ENCODE data around the gene CCDC197. TPM values are rescaled to one million over a fixed set of nuclear protein-coding genes. Genes with fewer than 3 reads are reported as not detected.

Gene CCDC197
- total RNA-seq, 1 experiment from 2014 or later, result not detected

DNA sequence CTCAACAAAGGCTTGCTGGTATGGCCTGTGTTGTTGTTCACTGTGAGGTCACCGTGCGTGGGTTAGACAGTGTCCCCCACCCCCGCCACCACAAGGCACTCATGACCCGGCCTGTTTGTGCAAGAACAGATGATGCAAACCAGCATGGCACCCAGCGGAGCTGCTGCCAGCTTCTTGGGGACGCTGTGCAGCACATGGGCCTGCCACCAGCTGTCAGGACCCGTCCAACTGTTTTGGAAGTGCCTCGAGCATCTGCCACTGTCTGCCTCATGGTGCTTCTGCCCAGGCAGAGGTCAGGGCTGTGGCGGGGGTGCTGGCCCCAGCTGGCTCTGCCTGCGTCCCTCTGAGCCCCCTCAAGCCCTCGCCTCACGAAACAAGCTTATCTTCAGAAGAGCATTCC lies 22.3 kb upstream of the CCDC197 start:
- peaks cover 8% of the 10 kb centered on the region for H3K4me1 Mint-ChIP-seq
- H3K27me3 Mint-ChIP-seq (ENCODE audit: low read depth), result no peaks in the 10 kb centered on the region
- no peak overlapping the region for H3K4me3 Mint-ChIP-seq

DNA sequence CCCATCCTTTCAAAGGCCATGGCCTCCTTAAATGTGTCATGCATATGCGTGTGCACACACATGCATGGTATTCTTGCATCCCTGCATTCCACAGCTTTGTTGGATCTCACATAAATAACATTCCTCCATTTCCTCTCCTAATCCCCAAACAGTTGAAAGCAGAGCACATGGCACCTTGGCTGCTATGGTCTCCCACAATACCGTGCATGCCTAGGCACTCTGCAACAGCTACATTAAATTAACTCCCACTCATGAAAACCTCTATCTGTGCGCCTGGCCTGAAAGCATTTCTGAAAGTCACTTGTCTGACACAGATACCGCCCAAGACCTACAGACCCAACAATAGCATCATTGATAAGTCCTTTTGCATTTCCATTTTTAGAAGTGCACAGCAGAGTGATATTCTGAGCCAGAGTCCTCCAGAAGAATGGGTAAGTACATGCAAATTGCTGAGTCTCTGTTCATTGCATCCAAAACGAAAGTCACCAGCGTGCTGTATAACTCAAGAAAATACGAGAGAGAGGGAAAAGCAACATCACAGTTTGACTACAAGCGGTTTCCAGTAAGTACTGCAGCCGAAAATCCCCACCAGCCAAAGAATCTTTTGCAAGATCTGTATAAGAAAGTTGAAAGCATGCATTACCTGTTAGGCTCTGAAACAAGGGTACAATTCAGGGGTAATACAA lies 21.2 kb upstream of the CCDC197 start:
- ChIA-PET POLR2A (no interaction called here), CTCF (interaction anchor here (4.8 kb wide), 1 partner anchor 36 kb away, joined by 30 read pairs; no protein-coding TSS in a partner anchor)
- Mint-ChIP-seq H3K36me3 (no peaks in the 10 kb centered on the region), H3K4me3 (no peak overlapping the region), H3K27me3 (ENCODE audit: low read depth) (no peaks in the 10 kb centered on the region), H3K27ac (peak overlapping the region; percentile 4; the same call in 1 of the 2 replicates), H3K4me1 (peaks cover 8% of the 10 kb centered on the region), H3K9me3 (no peaks in the 10 kb centered on the region)
- ATAC-seq (no peak), DNase-seq (ENCODE audit: low spot score) (no peak)
- TF ChIP-seq, protein P1, sequence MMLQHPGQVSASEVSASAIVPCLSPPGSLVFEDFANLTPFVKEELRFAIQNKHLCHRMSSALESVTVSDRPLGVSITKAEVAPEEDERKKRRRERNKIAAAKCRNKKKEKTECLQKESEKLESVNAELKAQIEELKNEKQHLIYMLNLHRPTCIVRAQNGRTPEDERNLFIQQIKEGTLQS (CRISPR knock-in tag; conservative IDR thresholded peaks at IDR 0.05), result no peak
- TF ChIP-seq, protein P2, sequence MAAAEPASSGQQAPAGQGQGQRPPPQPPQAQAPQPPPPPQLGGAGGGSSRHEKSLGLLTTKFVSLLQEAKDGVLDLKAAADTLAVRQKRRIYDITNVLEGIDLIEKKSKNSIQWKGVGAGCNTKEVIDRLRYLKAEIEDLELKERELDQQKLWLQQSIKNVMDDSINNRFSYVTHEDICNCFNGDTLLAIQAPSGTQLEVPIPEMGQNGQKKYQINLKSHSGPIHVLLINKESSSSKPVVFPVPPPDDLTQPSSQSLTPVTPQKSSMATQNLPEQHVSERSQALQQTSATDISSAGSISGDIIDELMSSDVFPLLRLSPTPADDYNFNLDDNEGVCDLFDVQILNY (CRISPR knock-in tag; IDR thresholded peaks at IDR 0.05), result no peak
- TF ChIP-seq STAT6 (CRISPR knock-in tag; conservative IDR thresholded peaks at IDR 0.05; ENCODE audit: low read depth) (no peak), OVOL2 (CRISPR knock-in tag; IDR thresholded peaks at IDR 0.05; ENCODE audit: borderline replicate concordance) (no peak), NFATC4 (CRISPR knock-in tag; IDR thresholded peaks at IDR 0.05) (no peak), RELA (CRISPR knock-in tag; IDR thresholded peaks at IDR 0.05; ENCODE audit: borderline replicate concordance) (no peak)
- TF ChIP-seq, protein P3, sequence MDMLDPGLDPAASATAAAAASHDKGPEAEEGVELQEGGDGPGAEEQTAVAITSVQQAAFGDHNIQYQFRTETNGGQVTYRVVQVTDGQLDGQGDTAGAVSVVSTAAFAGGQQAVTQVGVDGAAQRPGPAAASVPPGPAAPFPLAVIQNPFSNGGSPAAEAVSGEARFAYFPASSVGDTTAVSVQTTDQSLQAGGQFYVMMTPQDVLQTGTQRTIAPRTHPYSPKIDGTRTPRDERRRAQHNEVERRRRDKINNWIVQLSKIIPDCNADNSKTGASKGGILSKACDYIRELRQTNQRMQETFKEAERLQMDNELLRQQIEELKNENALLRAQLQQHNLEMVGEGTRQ (CRISPR knock-in tag; IDR thresholded peaks at IDR 0.05), result no peak
- TF ChIP-seq, protein P4, sequence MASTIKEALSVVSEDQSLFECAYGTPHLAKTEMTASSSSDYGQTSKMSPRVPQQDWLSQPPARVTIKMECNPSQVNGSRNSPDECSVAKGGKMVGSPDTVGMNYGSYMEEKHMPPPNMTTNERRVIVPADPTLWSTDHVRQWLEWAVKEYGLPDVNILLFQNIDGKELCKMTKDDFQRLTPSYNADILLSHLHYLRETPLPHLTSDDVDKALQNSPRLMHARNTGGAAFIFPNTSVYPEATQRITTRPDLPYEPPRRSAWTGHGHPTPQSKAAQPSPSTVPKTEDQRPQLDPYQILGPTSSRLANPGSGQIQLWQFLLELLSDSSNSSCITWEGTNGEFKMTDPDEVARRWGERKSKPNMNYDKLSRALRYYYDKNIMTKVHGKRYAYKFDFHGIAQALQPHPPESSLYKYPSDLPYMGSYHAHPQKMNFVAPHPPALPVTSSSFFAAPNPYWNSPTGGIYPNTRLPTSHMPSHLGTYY (CRISPR knock-in tag; IDR thresholded peaks at IDR 0.05), result no peak

More for the DNA sequence above, 22.3 kb upstream of the CCDC197 start:
- no peaks in the 10 kb centered on the region for H3K36me3 Mint-ChIP-seq
- DNase-seq (ENCODE audit: low spot score) (no peak), ATAC-seq (no peak)
- POLR2A ChIA-PET, result interaction anchor here (0.6 kb wide), 1 partner anchor 15 kb away, joined by 4 read pairs; no protein-coding TSS in a partner anchor
- H3K9me3 Mint-ChIP-seq, result no peaks in the 10 kb centered on the region
- TF ChIP-seq GABPB1 (CRISPR knock-in tag; IDR thresholded peaks at IDR 0.05) (peak; percentile 66; the same call in 1 of the 2 replicates), JAZF1 (CRISPR knock-in tag; IDR thresholded peaks at IDR 0.05) (no peak)
- CTCF ChIA-PET, result interaction anchor here (0.8 to 4.8 kb wide), 2 partner anchors 35 to 60 kb away, joined by 3 to 30 read pairs; no protein-coding TSS in a partner anchor
- H3K27ac Mint-ChIP-seq, result no peak overlapping the region

GRCh38 chr14:93976477-93977057 lies 20.5 kb upstream of the CCDC197 start, which contains the start of gene ASB2:
Gene ASB2 (minus strand): TSS chr14:93976570. CDS start chr14:93964539, 12,031 bp downstream.
- H3K27ac Mint-ChIP-seq, result peak within 1 kb of the TSS; percentile 4; the same call in 1 of the 2 replicates
- ATAC-seq (no peak; the same call in 1 of the 2 replicates), DNase-seq (ENCODE audit: low spot score) (no peak)
- H3K9me3 Mint-ChIP-seq, result no peaks in the 10 kb centered on the region
- no peak within 1 kb of the TSS for H3K4me3 Mint-ChIP-seq
- POLR2A ChIA-PET, result no interaction called here
- H3K4me1 Mint-ChIP-seq, result peaks cover 8% of the 10 kb centered on the region
- H3K36me3 Mint-ChIP-seq, result no peaks in the 10 kb centered on the region
- CTCF ChIA-PET, result interaction anchor here (4.8 kb wide), 1 partner anchor 37 kb away, joined by 30 read pairs; no protein-coding TSS in a partner anchor
- no peaks in the 10 kb centered on the region for H3K27me3 Mint-ChIP-seq (ENCODE audit: low read depth)
- TF ChIP-seq ARID4B (CRISPR knock-in tag; IDR thresholded peaks at IDR 0.05; ENCODE audit: borderline replicate concordance) (no peak), ZSCAN18 (CRISPR knock-in tag; IDR thresholded peaks at IDR 0.05) (no peak), TCF7 (CRISPR knock-in tag; IDR thresholded peaks at IDR 0.05; ENCODE audit: low read depth) (no peak)
- TF ChIP-seq, protein P5, sequence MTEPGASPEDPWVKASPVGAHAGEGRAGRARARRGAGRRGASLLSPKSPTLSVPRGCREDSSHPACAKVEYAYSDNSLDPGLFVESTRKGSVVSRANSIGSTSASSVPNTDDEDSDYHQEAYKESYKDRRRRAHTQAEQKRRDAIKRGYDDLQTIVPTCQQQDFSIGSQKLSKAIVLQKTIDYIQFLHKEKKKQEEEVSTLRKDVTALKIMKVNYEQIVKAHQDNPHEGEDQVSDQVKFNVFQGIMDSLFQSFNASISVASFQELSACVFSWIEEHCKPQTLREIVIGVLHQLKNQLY (CRISPR knock-in tag; IDR thresholded peaks at IDR 0.05), result no peak

All from WTC11 (cell line).